AG04450 (cell line): Measurements from ENCODE around the gene FKBP14. TPM values are rescaled to one million over a fixed set of nuclear protein-coding genes. Genes with fewer than 3 reads are reported as not detected.

Experiments
- CTCF ChIA-PET: fragments of 300-600, 350-600 bp; formaldehyde crosslinking; extraction: SDS; loops from one replicate; lab custom pipeline; 2022; ENCODE audit warnings: antibody characterized with exemption, inconsistent platforms; lab: Charles Lee
- POLR2A ChIA-PET: fragments of 350-600 bp; formaldehyde crosslinking; extraction: SDS; loops from one replicate; lab custom pipeline; 2021; ENCODE audit warnings: antibody characterized with exemption, inconsistent platforms; lab: Yijun Ruan, JAX
- DNase-seq: peaks from one replicate; pipeline ENCODE4 v3.0.0-alpha.2; 2011; ENCODE audit warnings: low read depth, low spot score
- H3K27ac ChIP-seq: one replicate; pipeline ENCODE4 v1.5.1; 2012; ENCODE audit warnings: low read depth, low read length, control low read depth
- H3K27me3 ChIP-seq: one replicate; pipeline ENCODE4 v1.6.0; 2012; ENCODE audit warnings: low read length; ENCODE audit not compliant: control insufficient read depth, insufficient read depth
- H3K4me3 ChIP-seq: 2 replicates; pipeline ENCODE4 v1.5.1; 2011; ENCODE audit warnings: mild to moderate bottlenecking, low read depth, low read length, control low read depth
- H3K9me3 ChIP-seq: 2 replicates; pipeline ENCODE4 v1.5.1; 2012; ENCODE audit warnings: low read length; ENCODE audit not compliant: control insufficient read depth, insufficient read depth
- CTCF ChIP-seq: IDR thresholded peaks from 2 replicates; pipeline ENCODE4 v1.5.1; 2011; ENCODE audit warnings: low read depth, low read length, control low read depth, inconsistent platforms
- polyA plus RNA-seq: library from polyadenylated mRNA; depleted of rRNA; stranded (reverse); fragments of >200 nt; gene quantifications from 2 replicates; pipeline ENCODE4 v1.2.3, GENCODE V29; 2011

FKBP14 gene
- polyA plus RNA-seq, 1 experiment, result 54.6 TPM

GRCh38 chr7:30069096-30069867, 42.8 kb upstream of the FKBP14 start:
- H3K27me3 ChIP-seq, result no peaks in the 10 kb centered on the region
- no peak for TF ChIP-seq CTCF
- no peak overlapping the region for H3K4me3 ChIP-seq
- H3K27ac ChIP-seq, result no peak overlapping the region
- no peaks in the 10 kb centered on the region for H3K9me3 ChIP-seq
- DNase-seq, result no peak
- ChIA-PET CTCF (no interaction called here), POLR2A (no interaction called here)

- peak; percentile 39 for DNase-seq
- ChIA-PET CTCF (interaction anchor here (1.1 kb wide), 1 partner anchor 496 kb away, joined by 3 read pairs; no protein-coding TSS in a partner anchor), POLR2A (no interaction called here)
- Histone ChIP-seq H3K9me3 (no peaks in the 10 kb centered on the region), H3K27me3 (no peaks in the 10 kb centered on the region), H3K27ac (peak overlapping the region; percentile 33), H3K4me3 (no peak overlapping the region)
- TF ChIP-seq CTCF, result no peak
Observed at GRCh38 chr7:30068117-30068516, 41.6 kb upstream of the FKBP14 start.

- CTCF ChIA-PET, result no interaction called here
- Histone ChIP-seq H3K27ac (no peak overlapping the region), H3K27me3 (no peaks in the 10 kb centered on the region), H3K4me3 (no peak overlapping the region), H3K9me3 (no peaks in the 10 kb centered on the region)
- POLR2A ChIA-PET, result no interaction called here
- TF ChIP-seq CTCF, result no peak
- no peak for DNase-seq
Observed at GRCh38 chr7:30066687-30067086, 40.2 kb upstream of the FKBP14 start.

GRCh38 chr7:30065746-30066145, 39.2 kb upstream of the FKBP14 start:
- TF ChIP-seq CTCF, result no peak
- Histone ChIP-seq H3K27ac (no peak overlapping the region), H3K4me3 (no peak overlapping the region), H3K27me3 (no peaks in the 10 kb centered on the region), H3K9me3 (no peaks in the 10 kb centered on the region)
- POLR2A ChIA-PET, result no interaction called here
- CTCF ChIA-PET, result interaction anchor here (0.6 to 4.6 kb wide), 3 partner anchors 9 to 186 kb away, joined by 4 to 28 read pairs (median 4); no protein-coding TSS in a partner anchor
- no peak for DNase-seq

GRCh38 chr7:30062587-30062986, 36.1 kb upstream of the FKBP14 start:
- Histone ChIP-seq H3K27me3 (no peaks in the 10 kb centered on the region), H3K9me3 (no peaks in the 10 kb centered on the region), H3K27ac (no peak overlapping the region), H3K4me3 (no peak overlapping the region)
- DNase-seq, result no peak
- TF ChIP-seq CTCF, result peak; percentile 79
- ChIA-PET POLR2A (no interaction called here), CTCF (interaction anchor here (0.7 to 5.1 kb wide), 33 partner anchors 8 to 315 kb away, joined by 3 to 40 read pairs (median 8); partner anchors contain the start of gene FKBP14)
